Ectodermal cell (in vitro differentiated cells): ENCODE measurements around the gene MT1H.

Experiments
- H3K27ac ChIP-seq: 2 replicates; pipeline ENCODE4 v1.7.0; 2013; ENCODE audit warnings: mild to moderate bottlenecking, low read depth, low read length; ENCODE audit not compliant: insufficient read depth, poor library complexity, severe bottlenecking
- H3K27me3 ChIP-seq: 2 replicates; pipeline ENCODE4 v1.7.0; 2013; ENCODE audit warnings: mild to moderate bottlenecking, low read length; ENCODE audit not compliant: insufficient read depth, control insufficient read depth, poor library complexity, severe bottlenecking
- H3K36me3 ChIP-seq: one replicate; pipeline ENCODE4 v1.7.0; 2013; ENCODE audit warnings: low read length; ENCODE audit not compliant: control insufficient read depth, insufficient read depth
- H3K4me1 ChIP-seq: one replicate; pipeline ENCODE4 v1.7.0; 2013; ENCODE audit warnings: low read length; ENCODE audit not compliant: control insufficient read depth, insufficient read depth
- H3K4me3 ChIP-seq: 2 replicates; pipeline ENCODE4 v1.7.0; 2013; ENCODE audit warnings: low read depth, low read length, control low read depth; ENCODE audit not compliant: insufficient read depth
- H3K9me3 ChIP-seq: 2 replicates; pipeline ENCODE4 v1.7.0; 2013; ENCODE audit warnings: mild to moderate bottlenecking, low read length, moderate library complexity; ENCODE audit not compliant: control insufficient read depth
- WGBS, 2 experiments: methylation state at CpG; one replicate each; pipeline ENCODE4 v1.1.7; 2013; ENCODE audit warnings: missing lambda C conversion rate in 2 of 2; 5-methylcytosine and 5-hydroxymethylcytosine counted together

MT1H gene

DNA sequence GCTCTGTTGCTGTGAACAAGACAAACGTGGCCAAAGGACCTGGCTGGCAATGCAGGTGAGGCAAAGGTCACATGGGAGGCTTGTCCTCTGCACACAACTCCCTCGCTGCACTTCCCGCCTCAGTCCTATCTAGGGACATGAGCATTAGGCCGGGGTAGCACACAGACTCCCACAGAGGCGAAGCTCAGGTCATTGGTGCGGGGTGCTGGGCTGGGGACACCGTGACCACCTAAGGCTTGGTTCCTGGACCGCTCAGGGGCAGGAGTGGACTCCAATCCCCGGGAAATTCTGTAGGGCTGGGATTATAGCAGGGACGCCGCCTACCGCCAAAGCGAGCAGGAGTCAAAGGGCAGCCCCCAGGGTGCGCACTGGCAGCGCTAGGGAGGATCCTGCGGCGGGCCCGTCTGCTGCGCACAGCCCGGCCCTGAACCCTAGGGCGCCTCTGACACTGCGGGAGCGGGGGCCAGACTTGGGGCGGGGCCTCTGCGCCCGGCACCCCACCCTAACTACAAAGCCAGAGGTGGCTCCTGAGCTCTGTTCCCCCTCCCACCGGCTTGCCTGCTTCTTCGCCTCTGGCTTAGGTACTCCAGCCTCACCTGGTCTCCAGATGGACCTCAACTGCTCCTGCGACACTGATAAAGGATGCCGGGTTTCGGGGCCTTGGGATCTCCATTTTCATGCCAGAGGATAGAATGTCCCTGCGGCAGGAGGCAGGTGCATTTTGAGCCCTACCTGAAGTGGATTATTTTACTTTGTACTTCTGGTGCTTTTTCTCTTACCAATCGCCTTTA is 21.8 kb upstream of the MT1H start:
- WGBS, 2 experiments, result 48 to 52% methylated on average over 33 of the region's 33 CpGs
- Histone ChIP-seq H3K4me3 (no peak overlapping the region), H3K4me1 (peaks cover 7% of the 10 kb centered on the region), H3K9me3 (no peaks in the 10 kb centered on the region), H3K36me3 (no peaks in the 10 kb centered on the region), H3K27ac (no peak overlapping the region), H3K27me3 (peaks cover 83% of the 10 kb centered on the region)

DNA sequence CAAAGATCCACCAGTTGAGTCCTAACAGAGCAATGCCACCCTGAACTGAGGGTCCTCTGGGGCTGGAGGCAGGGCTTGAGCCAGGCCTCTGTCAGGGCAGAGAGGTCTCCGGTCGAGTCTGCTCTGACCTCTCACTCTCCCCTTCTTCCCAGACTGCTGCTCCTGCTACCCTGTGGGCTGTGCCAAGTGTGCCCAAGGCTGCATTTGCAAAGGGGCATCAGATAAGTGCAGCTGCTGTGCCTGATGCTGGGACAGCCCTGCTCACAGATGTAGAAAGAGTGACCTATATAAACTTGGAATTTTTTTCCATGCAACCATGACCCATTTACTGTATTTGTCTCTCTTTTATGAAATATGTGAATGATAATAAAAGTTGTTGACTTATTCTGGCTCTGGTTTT is 20.3 kb upstream of the MT1H start:
- Histone ChIP-seq H3K27ac (no peak overlapping the region), H3K4me3 (no peak overlapping the region), H3K9me3 (no peaks in the 10 kb centered on the region), H3K4me1 (no peaks in the 10 kb centered on the region), H3K36me3 (no peaks in the 10 kb centered on the region), H3K27me3 (peaks cover 72% of the 10 kb centered on the region)
- 90 to 93% methylated on average over 2 of the region's 2 CpGs for WGBS, 2 experiments

DNA sequence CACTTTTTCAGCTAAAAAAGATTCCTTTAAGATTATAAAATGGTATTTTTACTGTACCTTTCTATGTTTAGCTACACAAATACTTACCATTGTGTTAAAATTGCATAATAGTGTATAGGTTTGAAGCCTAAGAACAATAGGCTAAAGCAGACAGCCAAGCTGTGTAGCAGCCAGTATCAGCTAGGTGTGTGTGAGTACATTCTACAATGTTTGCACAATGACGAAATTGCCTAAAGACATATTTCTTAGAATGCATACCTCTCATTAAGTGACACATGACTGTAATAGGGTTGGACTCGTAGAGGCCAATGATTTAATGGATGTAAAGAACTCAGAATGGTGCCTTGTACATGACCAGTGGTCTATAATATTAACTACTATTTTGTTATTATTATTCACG is 19.8 kb upstream of the MT1H start:
- Histone ChIP-seq H3K9me3 (no peaks in the 10 kb centered on the region), H3K27me3 (peaks cover 67% of the 10 kb centered on the region), H3K4me3 (no peak overlapping the region), H3K27ac (no peak overlapping the region), H3K4me1 (no peaks in the 10 kb centered on the region), H3K36me3 (no peaks in the 10 kb centered on the region)
- WGBS, 2 experiments, result 87 to 91% methylated on average over 2 to 3 of the region's 3 CpGs

DNA sequence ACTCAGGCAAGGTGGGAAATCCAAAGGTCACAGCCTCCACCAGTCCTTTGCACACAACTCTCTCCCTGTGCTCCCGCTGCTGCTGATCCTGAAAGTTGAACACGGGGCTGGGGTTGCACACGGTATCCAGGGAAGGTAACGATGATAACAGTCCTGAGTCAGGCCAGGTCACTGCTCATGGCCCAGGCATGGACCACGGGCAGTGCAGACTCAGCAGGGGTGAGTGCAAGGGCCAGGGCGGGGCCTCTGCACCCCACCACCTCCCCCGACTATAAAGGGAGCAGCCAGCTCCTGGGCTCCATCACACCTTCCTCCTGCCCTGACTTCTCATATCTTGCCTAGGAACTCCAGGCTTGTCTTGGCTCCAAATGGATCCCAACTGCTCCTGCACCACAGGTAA is 18.0 kb upstream of the MT1H start, which contains the start of gene MT1B:
MT1B (plus strand) TSS at position 301 of the 400 bp plus-strand sequence; CDS start at position 369, 68 bp downstream.
- 79 to 88% methylated on average over 7 of the region's 7 CpGs for WGBS, 2 experiments
- Histone ChIP-seq H3K36me3 (no peaks in the 10 kb centered on the region), H3K27ac (no peak within 1 kb of the TSS), H3K4me3 (no peak within 1 kb of the TSS), H3K4me1 (no peaks in the 10 kb centered on the region), H3K27me3 (peaks cover 60% of the 10 kb centered on the region), H3K9me3 (no peaks in the 10 kb centered on the region)

DNA sequence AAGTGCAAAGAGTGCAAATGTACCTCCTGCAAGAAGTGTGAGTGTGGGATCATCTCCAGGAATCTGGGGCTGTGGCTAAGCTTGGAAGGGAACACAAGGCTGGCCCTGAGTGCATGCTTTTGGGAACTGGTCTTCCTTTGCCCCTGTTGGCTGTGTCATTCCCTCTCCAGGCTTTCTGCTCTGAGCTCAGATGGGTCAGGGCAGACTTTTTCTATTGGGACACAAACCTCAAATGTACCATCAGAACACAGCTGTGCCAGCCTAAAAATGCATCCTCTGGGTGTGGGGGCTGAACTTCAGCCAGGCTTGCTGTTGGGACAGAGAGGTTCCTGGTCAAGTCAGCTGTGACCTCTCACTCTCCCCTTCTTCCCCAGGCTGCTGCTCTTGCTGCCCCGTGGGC is 17.0 kb upstream of the MT1H start:
- 83% methylated on average over 1 of the region's 1 CpG for WGBS, 2 experiments
- H3K27me3 ChIP-seq, result peaks cover 60% of the 10 kb centered on the region

DNA sequence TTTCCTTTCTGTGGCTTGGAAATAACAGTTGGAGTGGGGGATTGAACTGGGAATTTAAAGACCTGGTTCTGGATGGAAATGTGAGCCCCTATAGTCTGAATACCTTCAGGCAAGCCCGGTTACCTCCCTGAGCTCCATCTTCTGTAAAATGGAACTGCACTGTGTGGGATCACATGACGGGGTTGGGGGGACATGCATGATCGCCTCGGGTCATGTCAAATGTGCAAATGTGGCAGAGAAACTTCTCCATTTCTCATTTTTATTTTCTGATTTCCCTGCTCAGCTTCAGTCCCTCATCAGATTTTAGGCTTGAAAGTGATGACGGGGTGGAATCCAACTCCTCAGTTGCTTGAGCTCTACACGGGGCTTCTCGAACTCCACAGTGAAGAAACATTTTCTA is 16.4 kb upstream of the MT1H start:
- H3K9me3 ChIP-seq, result no peaks in the 10 kb centered on the region
- no peak overlapping the region for H3K4me3 ChIP-seq
- H3K27me3 ChIP-seq, result peaks cover 60% of the 10 kb centered on the region
- 93 to 96% methylated on average over 7 of the region's 7 CpGs for WGBS, 2 experiments
- H3K27ac ChIP-seq, result no peak overlapping the region
- peaks cover 1% of the 10 kb centered on the region for H3K4me1 ChIP-seq
- no peaks in the 10 kb centered on the region for H3K36me3 ChIP-seq

More for the DNA sequence above, 17.0 kb upstream of the MT1H start:
- H3K4me1 ChIP-seq, result no peaks in the 10 kb centered on the region
- H3K36me3 ChIP-seq, result no peaks in the 10 kb centered on the region
- no peak overlapping the region for H3K4me3 ChIP-seq
- H3K27ac ChIP-seq, result no peak overlapping the region
- H3K9me3 ChIP-seq, result no peaks in the 10 kb centered on the region

DNA sequence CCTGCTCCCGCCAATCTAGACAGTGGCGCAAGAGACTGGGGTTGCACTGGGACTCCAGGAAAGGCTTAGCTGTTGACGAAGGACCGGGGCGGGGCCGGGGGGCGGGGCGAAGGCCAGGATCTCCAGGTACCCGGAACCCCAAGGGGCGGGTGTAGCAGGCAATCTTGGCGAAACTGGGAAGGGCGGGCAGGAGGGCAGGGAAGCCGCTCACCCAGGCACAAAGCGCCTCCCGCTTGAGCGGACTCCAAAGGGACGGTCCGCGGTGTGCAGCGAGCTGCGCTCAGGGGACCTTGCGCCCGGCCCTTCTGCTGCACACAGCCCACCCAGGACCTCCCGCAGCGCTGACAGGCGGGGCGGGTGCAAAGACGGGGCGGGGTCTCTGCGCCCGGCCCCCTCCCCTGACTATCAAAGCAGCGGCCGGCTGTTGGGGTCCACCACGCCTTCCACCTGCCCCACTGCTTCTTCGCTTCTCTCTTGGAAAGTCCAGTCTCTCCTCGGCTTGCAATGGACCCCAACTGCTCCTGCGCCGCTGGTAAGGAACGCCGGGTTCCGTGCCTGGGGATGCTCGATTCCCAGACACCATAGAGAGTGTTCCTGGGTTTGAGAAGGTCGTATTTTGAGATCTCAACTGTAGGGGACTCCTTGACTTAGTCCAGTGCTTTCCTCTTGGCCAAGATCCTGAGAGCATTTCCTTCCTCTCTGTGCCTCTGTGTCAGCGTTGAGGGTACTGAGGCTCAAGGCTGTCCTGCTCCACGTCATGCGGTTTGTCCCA is 11.9 kb upstream of the MT1H start, which contains the start of gene MT1F:
MT1F (plus strand) TSS at position 405 of the 772 bp plus-strand sequence; CDS start at position 505, 100 bp downstream.
- WGBS, 2 experiments, result 2% methylated on average over 46 of the region's 46 CpGs
- H3K36me3 ChIP-seq, result no peaks in the 10 kb centered on the region

DNA sequence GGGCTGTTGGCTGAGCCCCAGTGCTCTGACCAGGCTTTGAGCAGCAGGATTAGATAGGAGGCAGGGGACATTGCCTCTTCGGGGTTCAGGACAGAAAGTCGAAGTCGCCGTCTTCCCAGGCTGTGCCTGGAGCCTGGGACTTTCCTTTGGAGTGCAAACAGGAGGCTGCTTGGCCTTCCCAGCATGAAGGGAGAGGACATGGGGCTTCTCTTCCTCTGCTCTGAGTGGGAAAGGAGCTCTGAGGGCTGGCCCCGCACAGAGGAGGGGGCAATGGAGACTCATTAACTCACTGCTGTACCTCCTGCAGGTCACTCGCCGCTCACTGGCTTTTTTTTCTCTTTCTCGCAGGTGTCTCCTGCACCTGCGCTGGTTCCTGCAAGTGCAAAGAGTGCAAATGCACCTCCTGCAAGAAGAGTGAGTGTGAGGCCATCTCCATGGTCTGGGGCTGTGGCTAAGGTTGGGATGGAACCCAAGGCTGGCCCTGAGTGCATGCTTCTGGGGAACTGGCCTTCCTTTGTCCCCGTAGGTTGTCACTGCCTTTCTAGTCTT is 11.2 kb upstream of the MT1H start:
- H3K4me3 ChIP-seq, result peak overlapping the region; percentile 33
- peaks cover 79% of the 10 kb centered on the region for H3K27me3 ChIP-seq
- 29 to 35% methylated on average over 10 of the region's 10 CpGs for WGBS, 2 experiments
- H3K27ac ChIP-seq, result no peak overlapping the region
- H3K36me3 ChIP-seq, result no peaks in the 10 kb centered on the region
- peaks cover 13% of the 10 kb centered on the region for H3K4me1 ChIP-seq
- no peaks in the 10 kb centered on the region for H3K9me3 ChIP-seq

More for the DNA sequence above, 11.9 kb upstream of the MT1H start, which contains the start of gene MT1F:
- H3K4me1 ChIP-seq, result peaks cover 9% of the 10 kb centered on the region
- peak within 1 kb of the TSS; percentile 33 for H3K4me3 ChIP-seq
- H3K27ac ChIP-seq, result no peak within 1 kb of the TSS
- peaks cover 77% of the 10 kb centered on the region for H3K27me3 ChIP-seq
- no peaks in the 10 kb centered on the region for H3K9me3 ChIP-seq

DNA sequence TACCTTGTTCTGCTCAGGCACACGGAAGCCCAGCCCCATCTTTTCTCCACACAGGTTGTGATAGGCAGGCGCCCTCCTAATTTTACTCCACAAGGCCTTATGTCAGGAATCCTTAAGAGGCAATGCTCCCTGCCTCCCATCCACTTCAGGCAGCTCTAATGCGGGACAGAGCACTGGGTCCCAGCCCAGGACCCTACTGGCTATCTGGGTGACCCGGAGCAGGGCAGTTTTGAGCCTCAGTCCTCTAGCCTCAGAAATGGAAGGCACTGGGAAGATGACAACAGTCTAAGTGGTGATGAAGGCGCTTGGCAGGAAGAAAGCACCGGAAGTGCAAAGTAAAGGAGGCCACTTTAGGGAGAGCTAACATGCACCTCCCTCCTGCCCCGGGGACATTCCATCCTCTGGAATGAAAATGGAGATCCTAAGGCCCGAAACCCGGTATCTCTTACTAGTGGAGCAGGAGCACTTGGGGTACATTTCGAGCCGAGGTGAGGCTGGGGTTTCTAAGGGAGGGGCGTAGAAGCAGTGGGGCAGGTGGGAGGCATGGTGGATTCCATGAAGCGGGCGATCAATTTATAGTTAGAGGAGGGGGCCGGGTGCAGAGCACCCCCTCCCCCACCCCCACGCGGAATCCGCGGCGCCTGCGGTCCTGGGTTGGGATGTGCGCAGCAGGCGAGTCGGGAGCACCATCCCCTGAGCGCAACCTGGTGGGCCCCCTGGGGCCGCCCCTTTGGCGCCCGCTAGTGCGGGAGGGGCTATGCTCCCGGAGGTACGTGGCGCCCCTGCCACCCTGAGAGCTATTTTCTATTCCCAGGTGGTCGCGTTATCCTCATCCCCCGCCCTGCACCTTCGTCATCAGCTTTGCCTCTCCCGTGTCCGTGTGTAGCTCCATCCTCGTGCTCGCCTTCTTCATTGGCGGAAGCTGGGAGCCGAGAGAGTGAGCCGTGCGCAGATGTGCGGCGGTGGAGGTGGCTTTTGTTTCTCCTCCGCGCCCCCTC is 7.0 kb upstream of the MT1H start:
- H3K4me3 ChIP-seq, result peak overlapping the region; percentile 19
- peaks cover 13% of the 10 kb centered on the region for H3K4me1 ChIP-seq
- no peaks in the 10 kb centered on the region for H3K36me3 ChIP-seq
- no peak overlapping the region for H3K27ac ChIP-seq
- WGBS, 2 experiments, result 13% methylated on average over 48 of the region's 48 CpGs
- H3K9me3 ChIP-seq, result no peaks in the 10 kb centered on the region
- peaks cover 100% of the 10 kb centered on the region for H3K27me3 ChIP-seq
